Dedifferentiated amniotic fluid mesenchymal stem cell (primary cell): ENCODE results near the gene SBF1.

Source experiments
- DNase-seq: peaks from one replicate; pipeline ENCODE4 v3.0.0-alpha.2; 2016; ENCODE audit errors: extremely low spot score

SBF1 gene

GRCh38 chr22:50465066-50465930 is 9.5 kb downstream of the SBF1 start:
- DNase-seq = no peak

GRCh38 chr22:50464451-50464850 is 10.4 kb downstream of the SBF1 start:
- no peak for DNase-seq

- no peak for DNase-seq
Measured at GRCh38 chr22:50463188-50463900, 11.5 kb downstream of the SBF1 start.

DNA sequence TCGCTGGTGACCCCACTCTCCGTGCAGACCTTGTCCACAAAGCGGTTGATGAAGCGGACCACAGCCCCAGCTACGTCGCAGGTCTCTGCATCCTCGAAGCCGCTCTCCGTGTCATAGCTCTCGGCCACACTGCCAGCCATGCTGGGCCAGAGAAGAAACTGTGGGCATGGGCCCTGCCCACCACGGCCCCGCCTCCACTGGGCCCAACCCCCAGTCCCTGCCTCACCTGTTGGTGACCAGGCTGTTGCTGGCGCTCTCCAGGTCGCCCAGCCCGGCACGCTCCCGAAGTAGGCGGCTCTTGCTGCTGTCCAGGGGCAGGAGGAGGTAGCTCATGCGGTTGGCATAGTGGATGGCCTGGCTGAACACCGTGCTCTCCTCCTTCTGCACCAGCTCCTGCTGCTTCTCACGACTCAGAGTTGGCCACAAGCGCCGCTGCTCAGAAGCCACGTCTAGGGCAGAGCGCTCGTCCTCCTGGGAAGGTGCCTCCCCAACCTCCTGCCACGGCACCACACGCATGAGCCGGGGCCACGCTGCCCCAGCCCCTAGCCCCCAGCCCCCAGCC is 12.8 kb downstream of the SBF1 start:
- no peak for DNase-seq

DNA sequence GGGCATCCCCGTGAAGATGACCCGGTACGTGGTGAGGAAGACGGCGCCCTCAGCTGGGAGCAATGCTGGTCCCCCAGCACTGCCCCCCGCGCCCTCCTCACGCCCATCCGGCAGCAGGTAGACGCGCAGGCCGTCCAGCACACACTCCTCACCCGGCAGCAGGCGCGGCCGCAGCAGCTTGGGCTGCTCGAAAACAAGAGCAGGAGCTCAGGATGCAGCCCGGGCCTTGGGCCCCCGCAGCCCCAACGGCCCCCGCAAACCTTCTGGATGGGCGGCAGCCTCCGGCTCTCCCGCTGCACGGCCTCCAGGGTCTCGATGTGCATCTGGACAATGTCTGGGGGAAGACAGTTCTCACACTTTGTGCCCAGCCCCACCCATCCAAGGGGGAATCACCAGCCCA is 13.3 kb downstream of the SBF1 start:
- no peak for DNase-seq

GRCh38 chr22:50460938-50461337 is 13.9 kb downstream of the SBF1 start:
- DNase-seq = no peak

DNA sequence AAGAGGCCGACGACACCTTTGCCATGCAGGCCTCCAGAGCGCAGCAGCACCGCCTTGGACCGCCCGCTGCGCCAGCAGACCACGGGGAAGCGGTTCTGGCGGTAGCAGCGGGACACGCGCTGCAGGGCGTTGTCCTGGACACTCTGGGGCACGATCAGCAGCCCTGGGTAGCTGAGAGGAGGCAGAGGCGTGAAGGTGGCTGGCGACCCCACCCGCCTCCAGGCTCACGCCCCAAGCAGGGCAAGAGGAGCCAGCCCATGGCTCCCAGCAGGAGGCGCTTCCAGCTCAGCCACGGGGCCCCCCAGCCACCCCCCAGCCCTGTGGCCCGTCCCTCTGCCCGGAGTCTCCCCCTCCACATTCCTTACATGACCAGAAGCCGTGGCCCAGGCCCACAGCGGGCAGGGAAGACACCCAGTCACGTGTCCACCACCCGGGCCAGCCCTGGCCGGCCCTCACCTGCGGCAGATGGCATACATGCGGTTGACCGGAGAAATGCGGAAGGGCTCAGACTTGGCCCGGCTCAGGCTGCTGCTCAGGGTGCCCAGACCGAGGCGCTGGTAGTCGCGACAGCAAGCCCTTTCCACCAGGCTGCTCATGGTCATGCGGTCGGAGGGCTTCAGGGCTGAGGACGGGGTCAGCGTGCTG is 15.2 kb downstream of the SBF1 start:
- DNase-seq = no peak

DNA sequence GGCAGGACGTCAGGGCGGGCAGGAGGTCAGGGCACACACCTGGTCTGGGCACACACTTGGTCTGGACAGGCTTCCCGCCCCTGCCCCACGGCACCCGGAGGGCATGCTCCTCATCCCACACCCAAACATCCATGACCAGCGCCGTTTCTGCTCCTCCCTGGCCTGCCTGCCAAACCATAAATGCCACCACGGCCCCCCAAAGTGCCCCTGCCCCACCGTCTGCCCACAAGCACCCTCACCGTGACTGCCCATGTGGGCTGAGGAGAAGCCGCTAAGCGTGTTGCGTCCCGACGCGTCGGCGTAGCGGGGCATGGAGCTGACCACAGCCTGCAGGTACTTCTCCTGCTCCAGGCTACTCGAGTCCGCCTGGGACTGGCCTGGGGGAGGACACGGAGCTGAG is 15.8 kb downstream of the SBF1 start:
- DNase-seq = no peak

- DNase-seq = no peak
Measured at GRCh38 chr22:50456466-50457234, 18.2 kb downstream of the SBF1 start.

- DNase-seq = no peak
Measured at GRCh38 chr22:50456026-50456425, 18.8 kb downstream of the SBF1 start.

- DNase-seq = no peak
Measured at GRCh38 chr22:50455201-50455600, 19.6 kb downstream of the SBF1 start.

GRCh38 chr22:50454556-50455075 is 20.2 kb downstream of the SBF1 start:
- no peak for DNase-seq

DNA sequence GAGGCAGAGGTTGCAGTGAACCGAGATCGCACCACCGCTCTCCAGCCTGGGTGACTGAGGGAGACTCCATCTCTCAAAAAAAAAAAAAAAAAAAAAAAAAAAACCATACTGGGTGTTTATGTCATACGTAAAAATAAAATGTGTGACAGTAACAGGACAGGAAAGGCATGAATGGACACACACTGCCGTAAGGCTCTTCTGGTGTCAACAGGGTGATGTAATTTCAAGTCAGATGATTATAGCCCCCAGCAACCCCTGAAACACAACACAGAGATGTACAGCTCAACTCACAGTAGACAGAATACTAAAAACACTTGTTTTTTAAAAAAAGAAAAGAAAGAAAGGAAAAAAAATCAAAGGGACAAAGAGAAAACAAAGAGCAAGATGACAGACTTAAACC is 22.2 kb downstream of the SBF1 start:
- DNase-seq = no peak

GRCh38 chr22:50447576-50448551 is 27.0 kb downstream of the SBF1 start:
- no peak for DNase-seq

GRCh38 chr22:50446708-50447575 is 27.9 kb downstream of the SBF1 start:
- no peak for DNase-seq

DNA sequence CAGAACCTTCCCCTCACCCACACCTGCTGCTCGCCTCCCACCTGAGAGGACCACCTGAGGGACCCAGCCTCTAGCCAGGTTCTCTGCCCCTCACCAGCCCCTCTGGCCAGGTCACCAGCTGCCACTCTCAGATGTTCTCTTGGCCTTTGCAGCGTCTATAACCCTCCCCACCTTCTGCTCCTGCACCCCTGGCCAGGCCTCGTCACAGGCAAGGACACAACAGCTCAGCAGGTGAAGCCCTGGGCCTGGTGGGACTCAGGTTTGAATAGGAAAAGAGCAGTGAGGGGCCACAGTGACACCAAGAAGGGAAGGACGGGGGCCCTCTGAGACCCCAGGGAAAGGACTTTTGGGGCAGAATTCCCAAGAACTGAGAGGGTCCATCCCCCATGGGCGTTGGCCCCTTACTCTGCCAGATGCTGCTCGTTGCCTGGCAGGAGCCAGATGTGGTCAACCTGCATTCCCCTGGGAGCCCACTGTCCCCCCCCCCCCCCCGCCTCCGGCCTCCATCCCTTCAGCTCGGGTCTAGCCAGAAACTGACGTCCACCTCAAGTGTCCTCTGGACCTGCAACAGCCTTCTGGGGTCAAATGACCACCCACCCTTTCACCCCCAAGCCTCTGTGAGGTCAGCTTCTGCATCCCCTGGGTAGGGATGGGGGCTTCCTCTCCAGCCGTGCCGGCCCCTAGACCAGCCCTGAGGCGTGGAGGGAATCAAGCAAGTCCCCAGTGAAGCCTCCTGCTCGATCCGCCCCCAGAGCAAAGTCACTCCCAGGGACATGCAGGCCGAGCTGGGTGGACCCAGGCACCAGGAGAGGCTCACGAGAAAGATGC is 28.7 kb downstream of the SBF1 start:
- DNase-seq = no peak

DNA sequence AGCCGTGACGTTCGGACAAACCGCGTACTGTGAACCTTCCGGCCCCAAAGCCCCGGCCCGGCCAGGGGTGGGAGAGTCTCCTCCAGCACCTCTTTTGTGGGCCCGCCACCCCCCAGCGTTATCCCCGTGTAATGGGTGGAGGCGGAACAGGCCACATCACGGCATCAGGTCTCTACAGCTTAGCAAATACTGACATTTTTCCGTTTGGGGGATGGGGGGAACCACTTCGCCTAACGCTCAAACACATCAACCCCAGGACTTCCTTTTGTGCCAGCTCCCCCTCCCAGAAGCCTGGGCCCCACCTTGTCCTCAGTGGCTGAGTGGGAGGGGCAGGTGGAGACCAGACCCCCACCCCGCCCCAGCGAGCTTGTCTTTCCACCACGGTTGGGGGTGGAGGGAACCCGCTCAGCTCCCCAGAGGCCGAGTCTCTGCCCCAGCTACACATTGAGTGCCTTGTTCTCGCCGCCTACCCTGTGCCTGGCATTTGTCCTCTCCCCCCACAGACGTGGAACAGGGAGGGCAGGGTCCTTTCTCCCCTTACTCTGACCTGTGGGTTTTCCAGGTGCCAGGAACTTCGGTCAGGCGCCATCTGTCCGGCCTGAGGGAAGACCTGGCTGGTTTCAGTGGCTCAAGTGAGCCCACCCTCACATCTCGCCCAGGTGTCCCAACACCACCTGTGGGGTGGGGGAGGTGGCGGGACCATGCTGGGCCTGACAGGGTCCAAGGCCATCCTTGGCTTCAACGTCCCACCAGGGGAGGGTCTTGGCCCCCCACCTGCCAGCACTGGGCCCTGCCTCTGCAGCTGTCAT is 29.6 kb downstream of the SBF1 start:
- DNase-seq = no peak
